GM10266 (cell line): Measurements from ENCODE around the gene MPV17L2.

ENCODE experiments used
- DNase-seq: peaks from one replicate; pipeline ENCODE4 v3.0.0; 2012; ENCODE audit errors: extremely low spot score
- CTCF ChIP-seq: IDR thresholded peaks from 2 replicates; pipeline ENCODE4 v1.5.1; 2012; ENCODE audit warnings: mild to moderate bottlenecking, low read depth; ENCODE audit not compliant: control insufficient read depth, insufficient read depth; ENCODE audit errors: missing control alignments

MPV17L2 gene

GRCh38 chr19:18194554-18195238 lies 1.7 kb downstream of the MPV17L2 start:
- no peak for DNase-seq
- TF ChIP-seq CTCF = no peak

GRCh38 chr19:18196511-18196845 lies 3.5 kb downstream of the MPV17L2 start:
- no peak for TF ChIP-seq CTCF
- DNase-seq = no peak

GRCh38 chr19:18197306-18197705 lies 4.3 kb downstream of the MPV17L2 start:
- DNase-seq = no peak
- TF ChIP-seq CTCF = no peak

GRCh38 chr19:18197941-18198340 lies 4.9 kb downstream of the MPV17L2 start:
- no peak for TF ChIP-seq CTCF
- no peak for DNase-seq

- no peak for DNase-seq
- TF ChIP-seq CTCF = no peak
These were observed 5.4 kb downstream of the MPV17L2 start for GRCh38 chr19:18198374-18198773.

- no peak for DNase-seq
- no peak for TF ChIP-seq CTCF
These were observed 9.4 kb downstream of the MPV17L2 start for GRCh38 chr19:18202397-18202777.

- peak; percentile 40 for DNase-seq
- peak; percentile 43 for TF ChIP-seq CTCF
These were observed 9.9 kb downstream of the MPV17L2 start for GRCh38 chr19:18202778-18203407.
